A549 (cell line): ENCODE results near the gene PMFBP1.

Experiments
- CTCF ChIP-seq: fragments of >200 bp; sonication (Bioruptor Twin); formaldehyde crosslinking; IDR thresholded peaks from 3 replicates; pipeline ENCODE4 v1.5.1; 2016
- EHF ChIP-seq: fragments of 250-450 bp; sonication (Bioruptor Pico); IDR thresholded peaks from 2 replicates; pipeline ENCODE4 v1.5.0; 2020; ENCODE audit warnings: mild to moderate bottlenecking
- REST ChIP-seq: fragments of 200-600 bp; sonication (generic); IDR thresholded peaks from 2 replicates; pipeline ENCODE4 v1.6.1; 2016; ENCODE audit warnings: antibody characterized with exemption, mild to moderate bottlenecking, moderate library complexity

- no peak for TF ChIP-seq CTCF
- TF ChIP-seq REST: no peak
- TF ChIP-seq EHF (CRISPR knock-in tag): no peak
Measured at GRCh38 chr16:72164691-72165090, 7.3 kb downstream of the PMFBP1 start.
